ENCODE measurements around the gene CDH26. TPM values are rescaled to one million over a fixed set of nuclear protein-coding genes. Genes with fewer than 3 reads are reported as not detected.
A peak's percentile ranks its signal among the peaks of the same experiment; 100 is the strongest.

Gene CDH26
- total RNA-seq, 1 donor from 2014 or later, result 8.8 TPM

- no peak for TF ChIP-seq CTCF (IDR thresholded peaks at IDR 0.05)
- Histone ChIP-seq H3K4me1 (peaks cover 36% of the 10 kb centered on the region), H3K9me3 (no peaks in the 10 kb centered on the region), H3K4me3 (no peak overlapping the region), H3K36me3 (no peaks in the 10 kb centered on the region), H3K27ac (no peak overlapping the region), H3K27me3 (peaks cover 12% of the 10 kb centered on the region)
- no peak for DNase-seq
- intact Hi-C loops (cut with DNase I), result no loop called here
- ATAC-seq, result no peak
Observed at GRCh38 chr20:60053818-60054190, 95.6 kb downstream of the CDH26 start.

GRCh38 chr20:60054716-60055634 lies 96.8 kb downstream of the CDH26 start:
- DNase-seq, result no peak

GRCh38 chr20:60055740-60056139 lies 97.5 kb downstream of the CDH26 start:
- no peak for TF ChIP-seq CTCF (IDR thresholded peaks at IDR 0.05)
- H3K27ac ChIP-seq, result peak overlapping the region; percentile 9
- no peaks in the 10 kb centered on the region for H3K9me3 ChIP-seq
- H3K4me1 ChIP-seq, result peaks cover 37% of the 10 kb centered on the region
- peak overlapping the region; percentile 16 for H3K4me3 ChIP-seq
- no peaks in the 10 kb centered on the region for H3K36me3 ChIP-seq
- peak; percentile 76 for ATAC-seq
- H3K27me3 ChIP-seq, result peaks cover 12% of the 10 kb centered on the region
- peak; percentile 81 for DNase-seq
- intact Hi-C loops (cut with DNase I), result no loop called here

More at GRCh38 chr20:60054716-60055634, 96.8 kb downstream of the CDH26 start:
- Histone ChIP-seq H3K27ac (peak overlapping the region; percentile 48), H3K27me3 (peaks cover 12% of the 10 kb centered on the region), H3K4me1 (peaks cover 37% of the 10 kb centered on the region), H3K4me3 (no peak overlapping the region), H3K36me3 (no peaks in the 10 kb centered on the region), H3K9me3 (no peaks in the 10 kb centered on the region)
- peak; percentile 38 for ATAC-seq
- TF ChIP-seq CTCF (IDR thresholded peaks at IDR 0.05), result no peak
- intact Hi-C loops (cut with DNase I), result no loop called here

GRCh38 chr20:60056407-60057122 lies 98.3 kb downstream of the CDH26 start:
- ATAC-seq (no peak), DNase-seq (no peak)
- peak overlapping the region; percentile 9 for H3K27ac ChIP-seq
- H3K4me1 ChIP-seq, result peaks cover 37% of the 10 kb centered on the region
- intact Hi-C loops (cut with DNase I), result no loop called here
- no peaks in the 10 kb centered on the region for H3K36me3 ChIP-seq
- H3K9me3 ChIP-seq, result no peaks in the 10 kb centered on the region
- no peak for TF ChIP-seq CTCF (IDR thresholded peaks at IDR 0.05)
- H3K27me3 ChIP-seq, result peaks cover 7% of the 10 kb centered on the region
- peak overlapping the region; percentile 16 for H3K4me3 ChIP-seq

GRCh38 chr20:60057123-60057865 lies 99.1 kb downstream of the CDH26 start:
- no peaks in the 10 kb centered on the region for H3K9me3 ChIP-seq
- peak; percentile 55 for ATAC-seq
- DNase-seq, result no peak
- intact Hi-C loops (cut with DNase I), result no loop called here
- TF ChIP-seq CTCF (IDR thresholded peaks at IDR 0.05), result peak; percentile 82
- no peaks in the 10 kb centered on the region for H3K36me3 ChIP-seq
- H3K27ac ChIP-seq, result peak overlapping the region; percentile 65
- peaks cover 37% of the 10 kb centered on the region for H3K4me1 ChIP-seq
- no peak overlapping the region for H3K4me3 ChIP-seq
- no peaks in the 10 kb centered on the region for H3K27me3 ChIP-seq

Measured in upper lobe of right lung (tissue), 1 donor.